Duodenal mucosa (tissue), 2 donors: ENCODE measurements around the gene PPP2R2B.

Experiments
- H3K27ac ChIP-seq: one replicate; pipeline ENCODE4 v1.7.0; 2013; ENCODE audit warnings: low read depth, low read length
- H3K27me3 ChIP-seq, 2 donors: one replicate each; pipeline ENCODE4 v1.7.0; 2013; ENCODE audit warnings: low read length in 2 of 2, control low read depth in 1 of 2; ENCODE audit not compliant: insufficient read depth in 2 of 2, control insufficient read depth in 1 of 2
- H3K36me3 ChIP-seq, 2 donors: one replicate each; pipeline ENCODE4 v1.7.0; 2013; ENCODE audit warnings: low read length in 2 of 2, control low read depth in 1 of 2; ENCODE audit not compliant: insufficient read depth in 2 of 2, control insufficient read depth in 1 of 2
- H3K4me1 ChIP-seq, 2 donors: one replicate each; pipeline ENCODE4 v1.7.0; 2013; ENCODE audit warnings: low read length in 2 of 2, control low read depth in 1 of 2; ENCODE audit not compliant: insufficient read depth in 2 of 2, control insufficient read depth in 1 of 2
- H3K4me3 ChIP-seq, 2 donors: one replicate each; pipeline ENCODE4 v1.7.0; 2013; ENCODE audit warnings: low read length in 2 of 2, low read depth in 1 of 2
- H3K9ac ChIP-seq, 2 donors: one replicate each; pipeline ENCODE4 v1.7.0; 2013; ENCODE audit warnings: low read length in 2 of 2, low read depth in 1 of 2
- H3K9me3 ChIP-seq, 2 donors: one replicate each; pipeline ENCODE4 v1.7.0; 2013; ENCODE audit warnings: low read length in 2 of 2, control low read depth in 1 of 2; ENCODE audit not compliant: control insufficient read depth in 1 of 2

Gene PPP2R2B

DNA sequence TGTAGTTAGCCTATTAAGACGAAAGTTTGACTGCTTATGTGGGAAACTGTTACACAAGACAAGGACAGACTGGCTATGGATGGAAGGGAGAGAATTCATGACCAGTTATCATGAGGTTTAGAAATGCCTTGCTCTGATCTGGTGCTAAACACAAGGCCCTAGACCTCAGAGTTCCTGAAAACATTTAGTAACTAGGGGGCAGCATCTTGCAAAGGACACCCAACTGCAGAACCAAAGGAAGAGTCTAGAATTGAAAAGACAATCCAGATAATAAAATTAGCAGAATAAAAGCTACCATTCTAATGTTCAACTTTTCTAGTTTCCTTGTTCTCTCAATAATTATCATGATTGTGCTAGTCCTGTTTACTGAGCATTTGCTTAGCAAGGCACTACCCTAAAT is 232.1 kb downstream of the PPP2R2B start:
- Histone ChIP-seq H3K9me3 (no peaks in the 10 kb centered on the region), H3K27ac (no peak overlapping the region), H3K4me1 (no peaks in the 10 kb centered on the region), H3K27me3 (no peaks in the 10 kb centered on the region), H3K9ac (no peak overlapping the region), H3K4me3 (no peak overlapping the region), H3K36me3 (no peaks in the 10 kb centered on the region)

DNA sequence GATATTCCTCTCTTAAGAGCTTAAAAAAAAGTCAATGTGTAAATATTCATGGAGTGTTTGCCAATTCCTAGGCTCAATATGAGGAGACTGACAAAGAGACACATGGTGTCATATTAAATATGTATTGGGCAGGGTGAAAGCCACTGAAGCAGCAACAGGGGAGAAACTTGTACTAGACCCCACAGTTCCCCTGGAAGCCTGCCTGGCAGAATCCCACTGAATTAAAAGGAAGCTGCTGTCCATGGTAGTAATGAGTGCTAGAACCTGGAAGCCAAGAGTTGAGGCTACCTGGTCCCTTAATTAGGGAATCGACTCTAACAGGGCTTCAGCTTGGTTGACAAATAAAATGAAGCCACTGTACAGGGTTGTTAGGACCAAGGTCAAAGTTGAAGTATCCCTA is 233.2 kb downstream of the PPP2R2B start:
- H3K4me3 ChIP-seq, result no peak overlapping the region
- no peaks in the 10 kb centered on the region for H3K27me3 ChIP-seq
- H3K9me3 ChIP-seq, result no peaks in the 10 kb centered on the region
- no peaks in the 10 kb centered on the region for H3K36me3 ChIP-seq
- H3K4me1 ChIP-seq, result no peaks in the 10 kb centered on the region
- no peak overlapping the region for H3K27ac ChIP-seq
- H3K9ac ChIP-seq, result no peak overlapping the region

DNA sequence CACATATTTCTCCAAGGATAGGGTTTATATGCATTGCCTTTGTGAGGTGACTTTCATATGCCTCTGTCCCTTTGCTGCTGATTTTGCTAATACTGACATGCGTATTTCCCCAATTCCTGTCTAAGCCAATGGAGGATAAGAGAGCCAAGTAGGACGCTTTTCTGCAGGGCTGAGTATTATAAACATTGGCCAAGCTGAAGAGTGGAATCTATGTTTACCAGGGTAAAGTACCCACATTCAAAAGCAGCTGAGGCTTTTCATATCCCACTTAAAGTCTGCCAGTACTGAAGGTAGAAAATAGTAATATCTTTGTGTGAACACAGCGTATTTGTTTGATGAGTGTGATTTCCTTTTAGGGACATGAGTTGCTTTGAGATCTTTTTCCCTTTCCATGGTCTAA is 233.7 kb downstream of the PPP2R2B start:
- H3K4me1 ChIP-seq, result no peaks in the 10 kb centered on the region
- H3K27ac ChIP-seq, result no peak overlapping the region
- H3K9me3 ChIP-seq, result no peaks in the 10 kb centered on the region
- H3K9ac ChIP-seq, result no peak overlapping the region
- H3K36me3 ChIP-seq, result no peaks in the 10 kb centered on the region
- no peaks in the 10 kb centered on the region for H3K27me3 ChIP-seq
- H3K4me3 ChIP-seq, result no peak overlapping the region

DNA sequence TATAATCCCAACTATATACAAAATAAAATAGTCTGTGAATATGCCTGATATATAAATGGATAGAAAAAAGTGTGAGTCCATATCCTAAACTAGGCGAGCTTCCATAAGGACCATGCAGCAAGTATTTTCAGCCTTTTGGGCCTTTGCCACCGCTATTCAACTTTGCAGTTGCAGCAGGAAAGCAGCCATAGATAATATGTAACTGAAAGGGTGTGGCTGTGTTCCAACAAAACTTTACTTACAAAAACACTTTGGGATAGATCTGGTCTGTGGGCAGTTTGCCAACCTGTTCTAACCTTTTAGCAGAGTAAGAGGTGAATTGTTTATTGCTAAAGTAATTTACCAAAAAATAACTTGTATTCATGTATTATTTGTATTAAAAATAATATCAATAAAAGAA is 234.8 kb downstream of the PPP2R2B start:
- Histone ChIP-seq H3K9ac (no peak overlapping the region), H3K27me3 (no peaks in the 10 kb centered on the region), H3K36me3 (no peaks in the 10 kb centered on the region), H3K4me1 (no peaks in the 10 kb centered on the region), H3K27ac (no peak overlapping the region), H3K4me3 (no peak overlapping the region), H3K9me3 (no peaks in the 10 kb centered on the region)

GRCh38 chr5:146642410-146642809 is 236.1 kb downstream of the PPP2R2B start:
- Histone ChIP-seq H3K9ac (no peak overlapping the region), H3K9me3 (no peaks in the 10 kb centered on the region), H3K36me3 (no peaks in the 10 kb centered on the region), H3K4me3 (no peak overlapping the region), H3K27me3 (no peaks in the 10 kb centered on the region), H3K4me1 (no peaks in the 10 kb centered on the region), H3K27ac (no peak overlapping the region)

DNA sequence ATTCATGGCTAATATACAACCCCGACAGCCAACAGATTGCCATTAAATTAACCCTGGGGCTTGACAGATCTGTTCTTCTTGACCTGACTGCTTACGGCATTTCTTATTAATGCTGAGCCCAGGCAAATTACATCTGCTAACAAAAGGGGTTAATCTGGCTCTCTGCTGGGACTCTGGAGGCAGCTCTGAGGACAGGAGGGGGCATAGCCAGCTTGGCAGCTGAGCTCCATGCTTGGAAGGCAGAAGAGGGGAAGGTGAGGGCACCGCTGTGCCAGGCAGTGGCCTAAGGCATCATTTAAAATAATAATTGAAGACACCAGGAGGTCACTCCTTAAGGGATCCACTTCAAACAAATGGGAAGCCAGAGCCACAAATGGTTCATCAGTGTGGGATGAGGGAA is 236.6 kb downstream of the PPP2R2B start:
- Histone ChIP-seq H3K27ac (no peak overlapping the region), H3K4me1 (no peaks in the 10 kb centered on the region), H3K9me3 (no peaks in the 10 kb centered on the region), H3K36me3 (no peaks in the 10 kb centered on the region), H3K27me3 (no peaks in the 10 kb centered on the region), H3K4me3 (no peak overlapping the region), H3K9ac (no peak overlapping the region)

DNA sequence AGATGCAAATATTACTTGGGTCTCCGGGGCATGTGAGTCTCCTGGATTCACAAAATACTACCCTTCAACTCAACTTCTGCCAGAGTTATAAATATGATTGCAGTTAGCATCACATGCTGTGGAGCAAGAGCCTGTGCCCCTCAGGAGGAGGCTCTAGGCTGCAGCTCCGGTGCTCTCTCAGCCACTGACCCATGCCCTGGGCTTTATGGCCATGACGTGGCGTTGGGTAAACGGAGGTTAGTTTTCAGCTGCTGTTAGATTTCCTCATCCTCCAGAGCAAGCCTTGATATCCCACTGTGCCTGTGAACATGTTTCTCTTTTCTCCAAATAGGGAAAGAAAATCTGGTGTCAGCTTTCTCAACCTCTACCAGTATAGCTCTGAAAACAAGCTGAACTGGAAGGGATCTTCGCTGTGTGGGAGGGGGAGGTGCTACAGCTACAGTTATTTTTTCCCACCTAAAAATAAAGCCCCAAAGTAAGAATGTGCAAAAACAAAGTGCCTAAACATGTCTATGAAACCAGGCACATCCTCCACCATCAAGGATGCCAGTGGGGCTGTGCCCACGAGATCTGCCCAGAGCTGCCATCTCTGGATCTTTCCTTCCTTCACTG is 238.2 kb downstream of the PPP2R2B start:
- Histone ChIP-seq H3K27ac (no peak overlapping the region), H3K27me3 (no peaks in the 10 kb centered on the region), H3K4me3 (no peak overlapping the region), H3K36me3 (no peaks in the 10 kb centered on the region), H3K9ac (no peak overlapping the region), H3K4me1 (no peaks in the 10 kb centered on the region), H3K9me3 (no peaks in the 10 kb centered on the region)

DNA sequence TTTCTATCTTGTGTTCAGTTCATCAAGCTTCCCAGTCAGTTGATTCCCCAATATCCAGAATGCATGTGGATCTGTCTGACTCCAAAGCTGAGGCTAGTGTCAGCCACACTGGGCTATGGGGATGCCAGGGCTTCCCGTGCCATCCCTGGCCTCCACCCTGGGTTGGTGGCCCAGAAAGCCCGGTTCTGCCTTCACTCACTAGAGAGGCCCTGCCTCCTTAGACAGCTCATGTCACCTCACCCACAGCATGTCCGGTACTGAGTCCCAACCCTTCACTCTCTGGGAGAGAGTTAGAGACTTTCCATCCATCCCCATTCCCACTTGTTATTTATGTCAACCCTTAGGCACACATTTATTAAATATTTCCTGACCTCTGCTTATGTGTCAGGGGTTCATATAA is 243.1 kb downstream of the PPP2R2B start:
- Histone ChIP-seq H3K36me3 (no peaks in the 10 kb centered on the region), H3K9ac (no peak overlapping the region), H3K27ac (no peak overlapping the region), H3K4me3 (no peak overlapping the region), H3K4me1 (no peaks in the 10 kb centered on the region), H3K9me3 (no peaks in the 10 kb centered on the region), H3K27me3 (no peaks in the 10 kb centered on the region)

GRCh38 chr5:146633323-146633764 is 245.2 kb downstream of the PPP2R2B start:
- H3K4me3 ChIP-seq, result no peak overlapping the region
- no peaks in the 10 kb centered on the region for H3K27me3 ChIP-seq
- H3K27ac ChIP-seq, result no peak overlapping the region
- no peak overlapping the region for H3K9ac ChIP-seq
- no peaks in the 10 kb centered on the region for H3K9me3 ChIP-seq
- H3K36me3 ChIP-seq, result no peaks in the 10 kb centered on the region
- H3K4me1 ChIP-seq, result no peaks in the 10 kb centered on the region

- no peaks in the 10 kb centered on the region for H3K36me3 ChIP-seq
- H3K9ac ChIP-seq, result no peak overlapping the region
- H3K4me3 ChIP-seq, result no peak overlapping the region
- no peak overlapping the region for H3K27ac ChIP-seq
- H3K4me1 ChIP-seq, result no peaks in the 10 kb centered on the region
- no peaks in the 10 kb centered on the region for H3K27me3 ChIP-seq
- H3K9me3 ChIP-seq, result no peaks in the 10 kb centered on the region
These were observed 245.8 kb downstream of the PPP2R2B start for GRCh38 chr5:146632620-146633322.
